ENCODE results near the gene HYAL3.

The HYAL3 gene

DNA sequence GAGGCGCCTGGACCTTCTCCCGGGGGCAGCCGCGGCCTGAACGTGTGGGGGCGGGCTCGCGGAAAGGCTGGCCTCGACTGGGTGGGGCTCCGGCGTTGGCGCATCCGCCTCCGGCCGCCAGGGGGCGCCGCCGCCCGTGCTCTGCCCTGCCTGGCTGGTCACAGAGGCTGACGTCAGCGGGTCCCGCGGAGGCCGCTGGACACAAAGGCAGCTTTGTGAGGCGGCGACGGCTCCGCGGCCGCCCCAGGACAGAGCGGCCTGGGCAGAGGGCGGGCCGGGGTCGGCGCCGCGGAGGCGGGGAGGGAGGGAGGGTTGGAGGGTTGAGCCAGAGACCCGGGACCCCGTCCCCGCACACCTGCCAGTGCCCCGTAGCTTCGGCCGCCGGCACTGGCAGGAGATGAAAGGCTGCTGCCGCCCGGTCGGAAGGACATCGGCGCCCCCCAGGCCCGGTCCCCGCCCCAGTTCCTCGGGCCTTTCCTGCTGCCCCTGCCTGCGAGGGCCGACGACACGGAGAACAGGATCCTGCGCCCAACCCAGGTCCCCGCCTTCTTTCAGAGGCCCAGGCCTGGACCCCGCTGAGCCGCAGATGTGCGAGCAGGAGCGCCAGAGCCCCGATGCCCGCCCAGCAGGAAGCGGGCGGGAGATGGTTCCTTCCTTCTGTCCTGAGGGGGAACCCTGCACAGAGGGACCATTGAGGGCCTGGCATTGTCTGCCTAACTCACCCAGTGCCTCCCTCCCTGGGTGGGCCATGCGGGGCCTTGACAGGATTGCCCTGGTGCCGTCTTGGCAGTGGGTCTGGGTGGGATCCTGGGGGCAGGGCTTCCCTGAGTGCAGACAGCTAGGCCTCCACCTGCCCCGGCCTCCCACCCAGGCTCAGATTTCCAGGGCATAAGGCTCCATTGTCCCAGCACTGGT, 38.9 kb downstream of the HYAL3 start:
- TF ChIP-seq, protein P1, sequence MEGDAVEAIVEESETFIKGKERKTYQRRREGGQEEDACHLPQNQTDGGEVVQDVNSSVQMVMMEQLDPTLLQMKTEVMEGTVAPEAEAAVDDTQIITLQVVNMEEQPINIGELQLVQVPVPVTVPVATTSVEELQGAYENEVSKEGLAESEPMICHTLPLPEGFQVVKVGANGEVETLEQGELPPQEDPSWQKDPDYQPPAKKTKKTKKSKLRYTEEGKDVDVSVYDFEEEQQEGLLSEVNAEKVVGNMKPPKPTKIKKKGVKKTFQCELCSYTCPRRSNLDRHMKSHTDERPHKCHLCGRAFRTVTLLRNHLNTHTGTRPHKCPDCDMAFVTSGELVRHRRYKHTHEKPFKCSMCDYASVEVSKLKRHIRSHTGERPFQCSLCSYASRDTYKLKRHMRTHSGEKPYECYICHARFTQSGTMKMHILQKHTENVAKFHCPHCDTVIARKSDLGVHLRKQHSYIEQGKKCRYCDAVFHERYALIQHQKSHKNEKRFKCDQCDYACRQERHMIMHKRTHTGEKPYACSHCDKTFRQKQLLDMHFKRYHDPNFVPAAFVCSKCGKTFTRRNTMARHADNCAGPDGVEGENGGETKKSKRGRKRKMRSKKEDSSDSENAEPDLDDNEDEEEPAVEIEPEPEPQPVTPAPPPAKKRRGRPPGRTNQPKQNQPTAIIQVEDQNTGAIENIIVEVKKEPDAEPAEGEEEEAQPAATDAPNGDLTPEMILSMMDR (IDR thresholded peaks at IDR 0.05): peak; percentile 98
- TF ChIP-seq ZFX (IDR thresholded peaks at IDR 0.05; ENCODE audit: borderline replicate concordance): no peak
- H3K27ac ChIP-seq: peak overlapping the region; percentile 84

DNA sequence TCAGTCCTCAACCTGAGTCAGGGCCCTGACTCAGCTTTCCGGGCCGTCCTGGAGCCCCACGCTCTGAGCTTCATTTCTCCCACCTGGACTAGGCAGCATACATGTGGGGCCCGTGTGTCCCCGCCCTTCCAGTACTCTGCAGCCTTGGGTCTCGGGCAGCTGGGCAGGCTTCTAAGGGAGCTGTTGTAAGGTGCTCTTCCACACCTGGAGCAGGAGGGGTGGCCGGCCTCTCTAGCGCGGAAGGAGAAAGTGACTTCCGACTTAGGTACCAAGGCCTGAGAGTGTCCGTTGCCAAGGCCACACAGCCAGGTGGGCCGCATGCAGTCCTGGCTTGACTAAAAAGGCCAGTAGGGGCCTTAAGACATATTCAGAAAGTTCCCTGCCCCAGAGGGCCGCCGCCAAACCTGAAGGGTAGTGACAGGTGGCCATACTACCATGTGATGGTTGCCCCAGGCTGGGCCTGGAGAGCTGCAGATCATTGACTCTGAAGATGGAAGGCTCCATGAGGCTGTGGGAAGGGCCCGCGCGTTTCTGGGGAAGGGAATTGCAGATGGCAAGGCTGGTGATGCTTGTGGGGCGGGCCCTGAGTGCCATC, 39.7 kb downstream of the HYAL3 start:
- TF ChIP-seq, protein P1 (IDR thresholded peaks at IDR 0.05): no peak
- no peak for TF ChIP-seq ZFX (IDR thresholded peaks at IDR 0.05; ENCODE audit: borderline replicate concordance)
- H3K27ac ChIP-seq: peak overlapping the region; percentile 84

DNA sequence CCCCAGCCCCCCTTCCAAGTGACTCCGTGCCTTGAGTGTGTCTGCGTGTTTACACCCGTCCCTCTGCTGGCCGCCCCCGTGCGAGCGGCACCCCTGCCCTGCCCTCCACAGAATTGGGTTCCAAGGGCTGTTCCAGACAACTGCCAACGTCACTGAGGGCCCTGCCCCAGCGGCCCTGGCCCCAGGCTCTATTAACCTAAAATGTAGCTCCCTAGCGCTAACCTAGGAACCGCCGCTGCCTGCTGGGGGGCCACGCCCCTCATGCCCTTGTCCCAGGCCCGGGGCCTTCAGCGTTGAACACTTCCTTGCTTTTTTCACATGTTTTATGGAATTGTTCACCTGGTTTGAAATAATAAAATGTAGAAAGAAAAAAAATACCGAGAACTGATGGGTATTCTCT, 40.2 kb downstream of the HYAL3 start:
- peak overlapping the region; percentile 84 for H3K27ac ChIP-seq
- no peak for TF ChIP-seq ZFX (IDR thresholded peaks at IDR 0.05; ENCODE audit: borderline replicate concordance)
- TF ChIP-seq, protein P1 (IDR thresholded peaks at IDR 0.05): no peak

DNA sequence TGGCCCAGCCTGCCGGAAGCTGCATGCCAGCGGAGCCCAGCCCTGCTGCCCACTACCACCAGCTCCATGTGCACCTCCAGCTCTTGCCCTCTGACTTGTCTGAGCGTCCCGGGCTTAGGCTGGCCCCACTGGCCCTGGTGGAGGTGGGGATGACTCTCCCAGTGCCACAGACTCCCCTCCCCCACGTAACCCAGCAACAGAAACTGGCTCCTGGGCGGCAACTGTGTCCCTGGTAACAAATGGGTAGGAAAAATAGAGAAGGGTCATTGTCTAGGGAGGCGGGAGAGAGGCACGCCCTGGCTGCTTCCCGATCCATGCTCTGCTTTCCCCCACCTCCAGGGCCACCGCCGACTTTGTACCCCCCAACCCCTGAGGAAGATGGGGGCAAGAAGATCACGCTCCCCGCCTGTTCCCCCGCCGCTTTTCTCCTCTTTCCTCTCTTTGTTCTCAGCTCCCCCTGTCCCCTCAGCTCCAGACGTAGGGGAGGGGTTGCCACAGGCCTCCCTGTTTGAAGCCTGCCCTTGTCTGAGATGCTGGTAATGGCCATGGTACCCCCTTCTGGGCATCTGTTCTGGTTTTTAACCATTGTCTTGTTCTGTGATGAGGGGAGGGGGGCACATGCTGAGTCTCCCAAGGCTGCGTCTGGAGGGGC, 41.0 kb downstream of the HYAL3 start:
- H3K27ac ChIP-seq: 0 out of 2 replicates have a peak overlapping the region, but pooled peaks have one; percentile 84
- TF ChIP-seq ZFX (IDR thresholded peaks at IDR 0.05; ENCODE audit: borderline replicate concordance): no peak
- TF ChIP-seq, protein P1 (IDR thresholded peaks at IDR 0.05): no peak

DNA sequence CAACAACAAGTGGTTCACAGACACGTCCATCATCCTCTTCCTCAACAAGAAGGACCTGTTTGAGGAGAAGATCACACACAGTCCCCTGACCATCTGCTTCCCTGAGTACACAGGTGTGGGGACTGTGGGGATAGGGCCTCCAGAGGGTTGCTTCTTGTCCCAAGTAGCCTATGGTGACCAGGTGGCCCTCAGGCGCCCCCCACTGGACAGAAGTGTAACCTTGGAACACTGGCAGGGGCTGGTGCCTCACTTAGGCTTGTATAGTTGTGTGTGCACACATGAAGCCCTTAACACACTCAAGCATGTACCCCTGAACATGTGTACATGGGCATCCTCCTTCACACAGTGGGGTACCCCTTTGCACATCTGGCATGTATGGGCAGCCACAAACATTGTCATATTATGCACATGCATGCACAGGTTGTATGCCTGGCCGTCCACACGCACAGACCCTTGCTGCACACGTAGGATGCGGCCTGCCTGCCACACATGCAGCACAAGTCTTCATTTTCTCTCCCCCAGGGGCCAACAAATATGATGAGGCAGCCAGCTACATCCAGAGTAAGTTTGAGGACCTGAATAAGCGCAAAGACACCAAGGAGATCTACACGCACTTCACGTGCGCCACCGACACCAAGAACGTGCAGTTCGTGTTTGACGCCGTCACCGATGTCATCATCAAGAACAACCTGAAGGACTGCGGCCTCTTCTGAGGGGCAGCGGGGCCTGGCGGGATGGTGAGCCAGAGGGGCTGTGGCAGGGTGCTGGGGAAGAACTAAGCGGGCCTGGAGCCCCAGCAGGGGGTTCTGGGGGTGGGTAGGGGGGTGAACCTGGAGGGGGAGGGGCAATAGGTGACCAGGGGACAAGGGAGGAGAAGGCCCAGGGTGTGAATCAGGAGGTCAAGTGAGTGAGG, 42.0 kb downstream of the HYAL3 start:
- TF ChIP-seq ZFX (IDR thresholded peaks at IDR 0.05; ENCODE audit: borderline replicate concordance): no peak
- TF ChIP-seq, protein P1 (IDR thresholded peaks at IDR 0.05): peak; percentile 87
- no peak overlapping the region for H3K27ac ChIP-seq

DNA sequence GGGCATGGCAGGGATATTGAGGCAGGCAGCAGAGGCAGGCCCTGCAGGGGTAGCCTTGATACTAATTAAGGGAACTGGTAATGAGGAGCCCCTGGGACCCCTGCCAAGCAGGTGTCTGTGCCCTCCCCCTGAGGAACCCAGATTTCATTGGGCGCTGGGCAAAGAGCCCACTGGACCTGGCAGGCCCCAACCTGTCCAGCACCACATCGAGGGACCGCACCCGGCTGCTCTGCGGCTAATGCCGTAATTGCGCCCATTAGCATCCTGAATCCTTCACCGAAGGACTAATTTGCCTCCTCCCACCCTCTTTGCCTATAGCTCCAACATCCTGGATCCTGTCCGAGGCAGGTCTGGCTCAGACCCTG, 44.0 kb downstream of the HYAL3 start:
- no peak for TF ChIP-seq ZFX (IDR thresholded peaks at IDR 0.05; ENCODE audit: borderline replicate concordance)
- TF ChIP-seq, protein P1 (IDR thresholded peaks at IDR 0.05): no peak
- no peak overlapping the region for H3K27ac ChIP-seq
